ENCODE measurements around the gene PPIC.

PPIC gene

GRCh38 chr5:123036391-123037103 is at the start of gene PPIC:
Gene PPIC, minus strand, starts transcription at chr5:123036725. Its CDS starts 100 bp downstream, at chr5:123036625.
- no peak for DNase-seq (ENCODE audit: low read depth)

DNA sequence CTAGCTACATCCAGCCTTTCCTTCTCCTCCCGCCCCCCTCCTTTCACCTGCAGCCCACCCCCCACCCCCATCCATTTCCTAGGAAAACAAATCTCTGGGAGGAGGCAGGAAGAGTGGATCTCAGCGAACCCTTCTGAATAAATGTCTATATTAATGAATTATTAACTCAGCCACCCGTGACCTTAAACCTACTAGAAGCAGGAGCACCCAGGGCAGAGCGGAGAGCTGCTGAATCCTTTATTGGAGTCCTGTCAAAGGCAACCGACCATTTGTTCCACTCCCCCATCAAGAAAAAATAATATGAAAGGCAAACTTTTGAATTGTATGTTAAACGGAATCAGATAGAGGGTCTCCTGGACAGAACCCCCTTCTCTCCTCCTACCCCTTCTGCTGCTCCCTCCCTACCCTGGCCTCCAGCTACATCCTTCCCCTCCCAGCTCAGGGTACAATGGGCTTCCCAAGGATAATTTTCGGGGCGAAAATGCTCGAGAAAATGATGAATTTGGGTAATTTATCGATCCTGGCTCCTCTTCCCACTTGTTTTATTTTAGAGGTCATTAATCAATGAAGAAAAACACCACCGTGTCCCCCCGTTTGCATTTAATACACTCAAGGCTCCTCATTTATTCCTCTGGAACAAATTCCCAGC is 49.2 kb upstream of the PPIC start:
- DNase-seq (ENCODE audit: low read depth) = no peak

DNA sequence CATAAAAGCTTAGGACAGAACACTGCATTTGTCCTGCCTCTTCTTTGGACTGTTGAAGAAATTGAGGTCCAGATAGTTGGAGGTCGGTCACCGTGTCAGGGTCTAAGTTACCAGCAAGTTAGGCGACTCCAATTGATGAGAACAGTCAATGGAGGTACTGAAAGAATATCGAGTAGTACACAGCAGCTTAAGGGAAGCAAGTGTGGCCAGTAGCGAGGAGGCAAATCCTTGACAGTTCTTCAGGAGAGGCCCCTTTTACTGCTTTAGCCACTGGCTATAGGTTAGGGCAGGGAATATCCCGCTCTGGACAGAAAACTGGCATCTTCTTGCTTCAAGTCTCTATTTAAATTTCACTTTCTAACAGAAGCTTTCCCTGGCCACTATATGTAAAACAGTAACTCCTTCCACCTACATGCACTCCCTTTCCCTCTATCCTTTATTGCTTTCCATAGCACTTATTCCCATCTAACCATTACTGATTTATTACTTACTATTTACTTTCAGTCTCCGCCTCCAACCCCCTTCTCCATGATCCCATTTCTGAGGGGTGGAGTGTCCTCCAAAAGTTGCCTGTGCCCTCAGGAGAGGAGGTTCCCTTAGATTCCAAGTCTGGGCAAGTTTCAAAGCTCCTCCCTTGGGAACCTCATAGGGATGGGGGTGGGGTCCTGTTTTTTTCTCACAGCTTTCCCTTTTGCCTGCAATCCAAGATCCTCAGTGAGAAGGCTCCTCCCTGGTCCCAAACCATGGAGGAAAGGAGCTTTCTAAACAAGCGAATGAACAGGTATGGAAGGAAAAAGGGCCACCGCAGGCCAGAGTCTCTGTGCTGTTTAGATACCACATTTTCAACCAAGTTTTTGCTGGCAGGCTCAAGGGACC is 48.4 kb upstream of the PPIC start:
- DNase-seq (ENCODE audit: low read depth) = no peak

DNA sequence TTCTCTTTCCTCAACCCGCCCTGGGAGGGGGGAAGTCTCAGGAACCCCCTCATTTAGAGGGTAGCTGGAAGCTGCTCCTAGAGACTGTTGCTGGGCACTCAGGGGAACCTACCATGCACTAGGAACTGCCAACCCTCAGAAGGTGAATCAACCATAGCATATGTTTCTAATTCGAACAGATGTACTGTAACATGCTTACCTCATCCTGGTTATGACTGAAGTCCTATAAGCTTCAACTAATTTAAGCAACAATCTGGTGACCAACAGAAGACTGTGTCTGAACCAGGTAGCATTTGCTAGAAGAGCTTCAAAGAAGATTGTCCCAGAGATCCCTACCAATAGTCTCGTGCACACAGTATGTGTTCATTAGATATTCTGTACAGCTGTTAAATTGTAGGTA is 46.8 kb upstream of the PPIC start:
- DNase-seq (ENCODE audit: low read depth) = no peak

DNA sequence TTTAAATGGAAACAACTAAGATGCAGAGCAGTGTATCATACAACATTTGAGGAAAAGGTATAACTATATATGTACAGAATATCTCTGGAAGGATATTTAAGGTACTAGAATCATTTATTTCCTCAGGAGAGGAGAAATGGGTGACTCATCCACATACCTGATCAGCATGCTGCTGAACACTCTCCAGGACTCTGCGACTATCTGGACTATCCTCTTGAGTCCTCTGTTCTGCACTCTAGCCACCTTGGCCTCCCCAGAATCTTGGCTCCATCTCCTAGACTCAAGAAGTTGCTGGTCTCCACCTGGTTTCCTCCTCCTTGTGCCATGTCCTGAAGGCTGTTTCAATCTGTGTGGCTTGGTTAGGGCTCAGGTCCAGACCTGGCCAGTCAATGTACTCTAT is 43.7 kb upstream of the PPIC start:
- no peak for DNase-seq (ENCODE audit: low read depth)

DNA sequence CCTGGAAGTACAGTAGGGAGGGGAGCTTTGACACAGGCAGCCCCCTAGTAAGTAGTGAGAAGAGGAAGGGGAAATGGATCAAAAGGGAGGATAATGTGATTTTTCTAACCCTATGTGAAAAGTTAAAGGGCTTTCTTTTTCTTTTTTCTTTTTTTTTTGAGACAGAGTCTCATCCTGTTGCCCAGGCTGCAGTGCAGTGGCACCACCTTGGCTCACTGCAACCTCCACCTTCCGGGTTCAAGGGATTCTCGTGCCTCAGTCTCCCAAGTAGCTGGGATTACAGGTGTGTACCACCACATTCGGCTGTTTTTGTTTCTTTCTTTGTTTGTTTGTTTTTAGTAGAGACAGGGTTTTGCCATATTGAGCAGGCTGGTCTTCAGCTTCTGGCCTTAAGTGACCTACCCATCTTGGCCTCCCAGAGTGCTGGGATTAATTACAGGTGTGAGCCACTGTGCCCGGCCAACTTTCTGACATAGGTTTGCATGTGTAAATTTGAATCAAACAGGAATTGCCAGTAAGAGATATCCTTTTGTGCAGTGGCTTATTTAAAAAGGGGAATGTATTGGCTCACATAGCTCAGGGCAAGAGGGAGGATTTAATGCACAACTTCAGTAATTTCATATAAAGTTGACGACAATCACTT is 39.1 kb upstream of the PPIC start:
- DNase-seq (ENCODE audit: low read depth) = no peak

- DNase-seq (ENCODE audit: low read depth) = no peak
Measured at GRCh38 chr5:123068368-123068938, 31.9 kb upstream of the PPIC start.

- no peak for DNase-seq (ENCODE audit: low read depth)
Measured at GRCh38 chr5:123066016-123066415, 29.5 kb upstream of the PPIC start.

GRCh38 chr5:123059455-123059854 is 22.9 kb upstream of the PPIC start:
- no peak for DNase-seq (ENCODE audit: low read depth)

GRCh38 chr5:123051206-123051605 is 14.7 kb upstream of the PPIC start:
- DNase-seq (ENCODE audit: low read depth) = no peak

- DNase-seq (ENCODE audit: low read depth) = no peak
Measured at GRCh38 chr5:123047706-123048105, 11.2 kb upstream of the PPIC start.

- no peak for DNase-seq (ENCODE audit: low read depth)
Measured at GRCh38 chr5:123046222-123046621, 9.7 kb upstream of the PPIC start.

GRCh38 chr5:123044926-123045617 is 8.5 kb upstream of the PPIC start:
- DNase-seq (ENCODE audit: low read depth) = no peak

DNA sequence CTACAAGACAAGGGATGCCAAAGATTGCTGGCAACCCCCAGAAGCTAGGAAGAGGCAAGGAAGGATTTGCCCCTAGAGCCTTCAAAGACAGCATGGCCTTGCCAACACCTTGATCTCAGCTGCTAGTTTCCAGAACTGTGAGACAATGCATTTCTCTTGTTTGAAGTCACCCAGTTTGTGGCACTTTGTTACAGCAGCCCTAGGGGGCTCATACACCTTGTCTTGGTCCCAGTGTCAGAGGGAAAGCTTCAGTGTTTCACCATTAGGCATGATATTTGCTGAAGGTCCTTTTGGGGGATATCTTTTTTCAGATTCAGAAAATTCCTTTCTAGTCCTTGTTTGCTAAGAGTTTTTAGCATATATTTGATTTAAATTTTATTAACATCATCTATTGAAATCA is 3.1 kb upstream of the PPIC start:
- no peak for DNase-seq (ENCODE audit: low read depth)

- DNase-seq (ENCODE audit: low read depth) = no peak
Measured at GRCh38 chr5:123037104-123037418, 536 bp upstream of the PPIC start.

GRCh38 chr5:123035918-123036390 is 571 bp downstream of the PPIC start:
- no peak for DNase-seq (ENCODE audit: low read depth)

GRCh38 chr5:123035360-123035917 is 1.1 kb downstream of the PPIC start:
- no peak for DNase-seq (ENCODE audit: low read depth)

GRCh38 chr5:123033157-123033671 is 3.3 kb downstream of the PPIC start:
- no peak for DNase-seq (ENCODE audit: low read depth)

- no peak for DNase-seq (ENCODE audit: low read depth)
Measured at GRCh38 chr5:123028222-123028621, 8.3 kb downstream of the PPIC start.

DNA sequence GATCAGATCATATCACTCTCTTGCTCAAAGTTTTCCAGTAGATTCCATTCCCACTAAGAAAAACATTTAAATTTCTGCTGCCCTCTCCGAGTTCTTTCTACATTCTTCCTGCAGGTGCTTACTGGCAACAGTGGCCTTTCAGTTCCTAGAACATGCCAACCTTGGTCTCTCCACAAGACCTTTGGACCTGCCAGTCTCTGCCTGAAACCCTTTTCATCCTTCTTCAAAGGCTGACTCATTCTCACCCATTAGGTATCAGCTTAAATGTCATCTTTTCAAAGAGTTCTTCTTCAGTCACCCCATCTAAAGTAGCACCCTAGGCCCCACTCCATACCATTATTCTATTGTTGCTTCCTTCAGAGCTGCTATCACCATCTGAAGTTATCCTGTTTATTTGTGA is 21.8 kb downstream of the PPIC start:
- no peak for DNase-seq (ENCODE audit: low read depth)

DNA sequence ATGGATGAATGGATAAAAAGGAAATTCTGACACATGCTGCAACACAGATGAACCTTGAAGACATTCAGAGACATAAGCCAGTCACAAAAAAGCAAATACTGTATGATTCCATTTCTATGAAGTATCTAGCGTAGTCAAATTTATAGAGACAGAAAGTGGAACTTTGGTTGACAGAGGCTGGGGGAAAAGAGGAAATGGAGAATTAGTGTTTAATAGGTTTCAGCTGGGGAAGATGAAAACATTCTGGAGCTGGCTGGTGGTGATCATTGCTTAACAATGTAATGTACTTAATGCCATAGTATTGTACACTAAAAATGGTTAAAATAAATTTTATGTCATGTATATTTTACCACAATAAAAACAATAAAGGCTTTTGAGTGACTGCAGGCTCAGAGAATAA is 24.2 kb downstream of the PPIC start:
- DNase-seq (ENCODE audit: low read depth) = no peak

Measured in stimulated activated CD8-positive, alpha-beta memory T cell treated with anti-CD3 and anti-CD28 coated beads, Interleukin-12 subunit alpha, Interleukin-12 subunit beta, amount 100 ng/mL, for 1 hour (primary cell).